Karpas-422 (cell line): Measurements from ENCODE around the gene FAM3A. TPM values are rescaled to one million over a fixed set of nuclear protein-coding genes. Genes with fewer than 3 reads are reported as not detected.
"Not testable (repeated sequence)": the region's sequence is repeated elsewhere in the genome, so short reads cannot be mapped to it uniquely, and the experiment has no call there.

Experiments
- DNase-seq: peaks from one replicate; pipeline ENCODE4 v3.0.0-alpha.2; 2015
- H2AFZ ChIP-seq: fragments of 200-600 bp; sonication (generic); 2 replicates; pipeline ENCODE4 v1.6.1; 2014; ENCODE audit warnings: antibody characterized with exemption, low read length, mixed read lengths
- H3K27ac ChIP-seq: fragments of 200-600 bp; sonication (generic); 2 replicates; pipeline ENCODE4 v1.5.1; 2014; ENCODE audit warnings: mild to moderate bottlenecking, low read length, moderate library complexity
- H3K27me3 ChIP-seq: fragments of 200-600 bp; sonication (generic); 2 replicates; pipeline ENCODE4 v1.6.1; 2014; ENCODE audit warnings: low read length, mixed read lengths
- H3K36me3 ChIP-seq: fragments of 200-600 bp; sonication (generic); 2 replicates; pipeline ENCODE4 v1.6.1; 2014; ENCODE audit warnings: low read length, mixed read lengths; ENCODE audit not compliant: insufficient read depth
- H3K4me1 ChIP-seq: fragments of 200-600 bp; sonication (generic); 2 replicates; pipeline ENCODE4 v1.6.1; 2014; ENCODE audit warnings: mild to moderate bottlenecking, low read length, mixed read lengths
- H3K4me2 ChIP-seq: fragments of 200-600 bp; sonication (generic); 2 replicates; pipeline ENCODE4 v1.6.1; 2014; ENCODE audit warnings: low read length, low read depth, mild to moderate bottlenecking; ENCODE audit not compliant: poor library complexity, severe bottlenecking
- H3K4me3 ChIP-seq: fragments of 200-600 bp; sonication (generic); 2 replicates; pipeline ENCODE4 v1.5.1; 2014; ENCODE audit warnings: mild to moderate bottlenecking, antibody characterized with exemption, low read length, mixed read lengths
- H3K79me2 ChIP-seq: fragments of 200-600 bp; sonication (generic); 2 replicates; pipeline ENCODE4 v1.6.1; 2014; ENCODE audit warnings: mild to moderate bottlenecking, low read length, mixed read lengths
- H3K9ac ChIP-seq: fragments of 200-600 bp; sonication (generic); 2 replicates; pipeline ENCODE4 v1.6.0; 2014; ENCODE audit warnings: low read length
- H3K9me2 ChIP-seq: fragments of 200-600 bp; sonication (generic), shearing (Covaris generic); replicated peaks from 2 replicates; pipeline ENCODE4 v1.6.0; 2014; ENCODE audit warnings: mild to moderate bottlenecking, low read length, moderate library complexity; ENCODE audit not compliant: insufficient read depth
- H3K9me3 ChIP-seq: fragments of 300-700, 200-600 bp; sonication (generic); 2 replicates; pipeline ENCODE4 v1.6.1; 2014; ENCODE audit warnings: low read length, mixed read lengths
- H4K20me1 ChIP-seq: fragments of 200-600 bp; sonication (generic); 2 replicates; pipeline ENCODE4 v1.6.1; 2014; ENCODE audit warnings: mild to moderate bottlenecking, antibody characterized with exemption, low read length, low read depth; ENCODE audit not compliant: insufficient read depth
- total RNA-seq: library from RNA; depleted of rRNA; stranded (reverse); fragments of >200 nt; shearing (Covaris generic); gene quantifications from 2 replicates; pipeline ENCODE4 v1.2.3, GENCODE V29; 2014; ENCODE audit warnings: low replicate concordance

The FAM3A gene
- total RNA-seq, 1 experiment from 2014 or later: 14.0 TPM

GRCh38 chrX:154502098-154502497, 13.9 kb downstream of the FAM3A start:
- no peaks in the 10 kb centered on the region for H3K36me3 ChIP-seq
- no peaks in the 10 kb centered on the region for H3K27me3 ChIP-seq
- no peak overlapping the region for H3K9ac ChIP-seq
- no peaks in the 10 kb centered on the region for H3K9me2 ChIP-seq
- no peaks in the 10 kb centered on the region for H3K9me3 ChIP-seq
- no peak for DNase-seq
- no peak overlapping the region for H3K4me3 ChIP-seq
- no peak overlapping the region for H3K4me2 ChIP-seq
- H3K27ac ChIP-seq: no peak overlapping the region
- no peak overlapping the region for H2AFZ ChIP-seq
- H3K4me1 ChIP-seq: peaks cover 26% of the 10 kb centered on the region
- no peaks in the 10 kb centered on the region for H4K20me1 ChIP-seq
- no peaks in the 10 kb centered on the region for H3K79me2 ChIP-seq

GRCh38 chrX:154501423-154501822, 14.6 kb downstream of the FAM3A start:
- H3K4me3 ChIP-seq, H3K9me3 ChIP-seq, H3K9ac ChIP-seq, H3K79me2 ChIP-seq, H3K36me3 ChIP-seq, H2AFZ ChIP-seq, H3K4me2 ChIP-seq, DNase-seq, H3K9me2 ChIP-seq, H3K27ac ChIP-seq, H3K27me3 ChIP-seq, H4K20me1 ChIP-seq: not testable (repeated sequence)
- H3K4me1 ChIP-seq: peaks cover 32% of the 10 kb centered on the region

- not testable (repeated sequence) for H4K20me1 ChIP-seq, H3K36me3 ChIP-seq, H3K4me3 ChIP-seq, H3K79me2 ChIP-seq, H3K9me3 ChIP-seq, DNase-seq, H3K27me3 ChIP-seq, H2AFZ ChIP-seq, H3K9me2 ChIP-seq
- peak overlapping the region; percentile 44 for H3K4me2 ChIP-seq
- H3K27ac ChIP-seq: peak overlapping the region; percentile 88
- peaks cover 50% of the 10 kb centered on the region for H3K4me1 ChIP-seq
- 0 out of 2 replicates have a peak overlapping the region, but pooled peaks have one; percentile 14 for H3K9ac ChIP-seq
Measured at GRCh38 chrX:154496591-154497137, 19.4 kb downstream of the FAM3A start.

- no peaks in the 10 kb centered on the region for H3K9me2 ChIP-seq
- DNase-seq: no peak
- H3K4me3 ChIP-seq: no peak overlapping the region
- H3K9me3 ChIP-seq: no peaks in the 10 kb centered on the region
- no peaks in the 10 kb centered on the region for H3K79me2 ChIP-seq
- no peaks in the 10 kb centered on the region for H3K27me3 ChIP-seq
- no peak overlapping the region for H3K9ac ChIP-seq
- no peaks in the 10 kb centered on the region for H4K20me1 ChIP-seq
- no peaks in the 10 kb centered on the region for H3K36me3 ChIP-seq
- H3K4me2 ChIP-seq: no peak overlapping the region
- 0 out of 2 replicates have a peak overlapping the region, but pooled peaks have one; percentile 88 for H3K27ac ChIP-seq
- H3K4me1 ChIP-seq: peaks cover 54% of the 10 kb centered on the region
- H2AFZ ChIP-seq: no peak overlapping the region
Measured at GRCh38 chrX:154495472-154495922, 20.5 kb downstream of the FAM3A start.

- Histone ChIP-seq H3K9me2 (no peaks in the 10 kb centered on the region), H3K36me3 (no peaks in the 10 kb centered on the region), H3K4me2 (no peak overlapping the region), H3K79me2 (peaks cover 4% of the 10 kb centered on the region), H3K27me3 (no peaks in the 10 kb centered on the region), H3K9ac (no peak overlapping the region), H3K4me1 (peaks cover 53% of the 10 kb centered on the region), H3K27ac (no peak overlapping the region), H3K4me3 (no peak overlapping the region), H3K9me3 (no peaks in the 10 kb centered on the region), H4K20me1 (no peaks in the 10 kb centered on the region; the same call in 1 of the 2 replicates), H2AFZ (no peak overlapping the region)
- DNase-seq: no peak
Measured at GRCh38 chrX:154494715-154495114, 21.3 kb downstream of the FAM3A start.

GRCh38 chrX:154490414-154491083, 25.5 kb downstream of the FAM3A start, which contains the start of gene SLC10A3:
SLC10A3 (minus strand) TSS chrX:154490629; CDS start chrX:154488940, 1,689 bp downstream.
- H3K9ac ChIP-seq: peak within 1 kb of the TSS; percentile 84
- no peaks in the 10 kb centered on the region for H3K9me2 ChIP-seq
- no peaks in the 10 kb centered on the region for H3K36me3 ChIP-seq
- H4K20me1 ChIP-seq: no peaks in the 10 kb centered on the region; the same call in 1 of the 2 replicates
- no peaks in the 10 kb centered on the region for H3K9me3 ChIP-seq
- H3K4me1 ChIP-seq: peaks cover 37% of the 10 kb centered on the region
- H3K4me2 ChIP-seq: peak within 1 kb of the TSS; percentile 75
- peak within 1 kb of the TSS; percentile 74 for H3K4me3 ChIP-seq
- H3K27ac ChIP-seq: peak within 1 kb of the TSS; percentile 78
- H3K27me3 ChIP-seq: no peaks in the 10 kb centered on the region
- peaks cover 21% of the 10 kb centered on the region for H3K79me2 ChIP-seq
- DNase-seq: peak; percentile 96
- H2AFZ ChIP-seq: 0 out of 2 replicates have a peak within 1 kb of the TSS, but pooled peaks have one; percentile 12

- peak; percentile 76 for DNase-seq
- Histone ChIP-seq H3K9me2 (no peaks in the 10 kb centered on the region), H3K36me3 (peaks cover 4% of the 10 kb centered on the region; the same call in 1 of the 2 replicates), H3K4me2 (peak overlapping the region; percentile 75), H3K4me3 (peak overlapping the region; percentile 74), H3K27me3 (no peaks in the 10 kb centered on the region), H3K9me3 (no peaks in the 10 kb centered on the region), H4K20me1 (no peaks in the 10 kb centered on the region; the same call in 1 of the 2 replicates), H3K4me1 (peaks cover 37% of the 10 kb centered on the region), H2AFZ (no peak overlapping the region), H3K79me2 (peaks cover 26% of the 10 kb centered on the region), H3K9ac (peak overlapping the region; percentile 84), H3K27ac (peak overlapping the region; percentile 47)
Measured at GRCh38 chrX:154490021-154490413, 26.0 kb downstream of the FAM3A start.

GRCh38 chrX:154489182-154489581, 26.9 kb downstream of the FAM3A start:
- Histone ChIP-seq H3K9ac (peak overlapping the region; percentile 84), H3K4me3 (peak overlapping the region; percentile 74; the same call in 1 of the 2 replicates), H4K20me1 (no peaks in the 10 kb centered on the region; the same call in 1 of the 2 replicates), H3K4me1 (peaks cover 40% of the 10 kb centered on the region), H3K9me3 (no peaks in the 10 kb centered on the region), H3K27ac (no peak overlapping the region), H2AFZ (no peak overlapping the region), H3K36me3 (peaks cover 4% of the 10 kb centered on the region; the same call in 1 of the 2 replicates), H3K27me3 (no peaks in the 10 kb centered on the region), H3K9me2 (no peaks in the 10 kb centered on the region), H3K4me2 (peak overlapping the region; percentile 75), H3K79me2 (peaks cover 32% of the 10 kb centered on the region)
- no peak for DNase-seq
